NT2/D1 (cell line): ENCODE results near the gene R3HCC1L.

Experiments used
- SUZ12 ChIP-seq: IDR thresholded peaks from 2 replicates; pipeline ENCODE4 v1.6.1; 2011; ENCODE audit not compliant: insufficient read length, insufficient read depth; ENCODE audit errors: extremely low read depth
- ZNF274 ChIP-seq: IDR thresholded peaks from 2 replicates; pipeline ENCODE4 v1.6.1; 2011; ENCODE audit warnings: mild to moderate bottlenecking, low read depth, low read length

DNA sequence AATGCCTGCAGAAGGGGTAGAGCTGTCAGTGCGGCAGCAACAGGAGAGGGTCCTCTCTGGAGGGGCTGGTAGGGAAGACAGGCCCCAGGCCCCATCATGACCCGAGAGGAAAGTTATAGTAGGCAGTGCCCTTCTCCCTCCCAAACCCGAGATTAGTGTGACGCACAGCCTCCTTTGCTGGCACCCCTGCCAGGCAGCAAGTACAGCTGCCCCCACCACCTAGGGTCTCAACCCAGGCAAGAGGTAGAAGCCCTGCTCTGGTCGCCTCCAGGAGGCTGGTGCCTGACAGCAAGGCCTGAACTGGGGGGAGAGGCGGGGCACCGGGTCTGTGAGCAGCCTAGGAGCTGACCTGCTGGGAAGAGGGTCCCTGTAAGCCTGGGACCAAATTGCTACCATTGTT, 118.0 kb downstream of the R3HCC1L start:
- TF ChIP-seq ZNF274 (no peak), SUZ12 (no peak)
